Kasumi-1 (cell line): Measurements from ENCODE around the gene ADARB2.
"Not testable (repeated sequence)": the region's sequence is repeated elsewhere in the genome, so short reads cannot be mapped to it uniquely, and the experiment has no call there.

Experiments
- DNase-seq, 2 experiments: peaks; one replicate each; lab custom pipeline; 2025; lab: John Stamatoyannopoulos, UW

The ADARB2 gene

GRCh38 chr10:1368842-1369171 is 368.5 kb downstream of the ADARB2 start:
- peak; percentile 16 to 40 for DNase-seq

GRCh38 chr10:1367938-1368841 is 369.1 kb downstream of the ADARB2 start:
- no peak for DNase-seq

GRCh38 chr10:1366811-1367425 is 370.4 kb downstream of the ADARB2 start:
- DNase-seq = no peak

- no peak for DNase-seq
Measured at GRCh38 chr10:1366322-1366691, 371.0 kb downstream of the ADARB2 start.

- DNase-seq = no peak
Measured at GRCh38 chr10:1365540-1366321, 371.6 kb downstream of the ADARB2 start.

- no peak for DNase-seq
Measured at GRCh38 chr10:1364151-1364910, 373.0 kb downstream of the ADARB2 start.

- DNase-seq = no peak
Measured at GRCh38 chr10:1363446-1364121, 373.7 kb downstream of the ADARB2 start.

- no peak for DNase-seq
Measured at GRCh38 chr10:1362589-1363445, 374.5 kb downstream of the ADARB2 start.

GRCh38 chr10:1361411-1362105 is 375.8 kb downstream of the ADARB2 start:
- no peak for DNase-seq

GRCh38 chr10:1360558-1361164 is 376.7 kb downstream of the ADARB2 start:
- no peak for DNase-seq

- no peak for DNase-seq
Measured at GRCh38 chr10:1360011-1360557, 377.2 kb downstream of the ADARB2 start.

GRCh38 chr10:1359626-1359955 is 377.7 kb downstream of the ADARB2 start:
- DNase-seq = no peak

- peak; percentile 44 to 69 for DNase-seq
Measured at GRCh38 chr10:1358860-1359625, 378.3 kb downstream of the ADARB2 start.

- DNase-seq = no peak
Measured at GRCh38 chr10:1358147-1358546, 379.2 kb downstream of the ADARB2 start.

- DNase-seq = no peak
Measured at GRCh38 chr10:1356349-1356748, 381.0 kb downstream of the ADARB2 start.

GRCh38 chr10:1354809-1355710 is 382.3 kb downstream of the ADARB2 start:
- DNase-seq = no peak

GRCh38 chr10:1352296-1352695 is 385.0 kb downstream of the ADARB2 start:
- not testable (repeated sequence) for DNase-seq

- no peak for DNase-seq
Measured at GRCh38 chr10:1348773-1349050, 388.6 kb downstream of the ADARB2 start.
